H9 (cell line): ENCODE results near the gene RIPOR1. TPM values are rescaled to one million over a fixed set of nuclear protein-coding genes. Genes with fewer than 3 reads are reported as not detected.
A peak's percentile ranks its signal among the peaks of the same experiment; 100 is the strongest.

Experiments used
- DNase-seq: peaks from one replicate; pipeline ENCODE4 v3.0.0-alpha.2; 2017
- H2AFZ ChIP-seq: one replicate; pipeline ENCODE4 v1.6.1; 2013; ENCODE audit warnings: mild to moderate bottlenecking, low read length, control low read depth, moderate library complexity
- H2AK5ac ChIP-seq: 2 replicates; pipeline ENCODE4 v1.6.1; 2013; ENCODE audit warnings: low read length, control low read depth, mixed read lengths; ENCODE audit not compliant: insufficient read length
- H2BK120ac ChIP-seq: one replicate; pipeline ENCODE4 v1.6.1; 2013; ENCODE audit warnings: low read depth, mild to moderate bottlenecking, low read length, control low read depth, inconsistent platforms; ENCODE audit not compliant: poor library complexity, severe bottlenecking
- H2BK12ac ChIP-seq: 2 replicates; pipeline ENCODE4 v1.6.1; 2013; ENCODE audit warnings: low read length, control low read depth, mixed read lengths, low read depth; ENCODE audit not compliant: insufficient read length
- H2BK15ac ChIP-seq: 2 replicates; pipeline ENCODE4 v1.6.1; 2013; ENCODE audit warnings: low read depth, low read length, control low read depth
- H2BK20ac ChIP-seq: one replicate; pipeline ENCODE4 v1.6.1; 2013; ENCODE audit warnings: low read depth, mild to moderate bottlenecking, low read length, control low read depth, inconsistent platforms; ENCODE audit not compliant: poor library complexity, severe bottlenecking
- H2BK5ac ChIP-seq: 2 replicates; pipeline ENCODE4 v1.6.1; 2013; ENCODE audit warnings: low read length, control low read depth, mixed read lengths; ENCODE audit not compliant: insufficient read length
- H3K14ac ChIP-seq: 2 replicates; pipeline ENCODE4 v1.6.1; 2013; ENCODE audit warnings: low read length, control low read depth; ENCODE audit not compliant: insufficient read depth
- H3K18ac ChIP-seq: 2 replicates; pipeline ENCODE4 v1.6.1; 2013; ENCODE audit warnings: low read depth, mild to moderate bottlenecking, mixed read lengths, low read length, control low read depth; ENCODE audit not compliant: insufficient read length
- H3K23ac ChIP-seq: 2 replicates; pipeline ENCODE4 v1.6.1; 2013; ENCODE audit warnings: low read length, control low read depth, mixed read lengths, low read depth; ENCODE audit not compliant: insufficient read length
- H3K23me2 ChIP-seq: 2 replicates; pipeline ENCODE4 v1.6.1; 2013; ENCODE audit warnings: low read depth, mild to moderate bottlenecking, mixed read lengths, low read length, control low read depth; ENCODE audit not compliant: insufficient read length, poor library complexity, severe bottlenecking
- H3K27ac ChIP-seq: 2 replicates; pipeline ENCODE4 v1.5.1; 2013; ENCODE audit warnings: low read length, control low read depth, mixed read lengths, low read depth; ENCODE audit not compliant: insufficient read length
- H3K27me3 ChIP-seq: 2 replicates; pipeline ENCODE4 v1.6.1; 2013; ENCODE audit warnings: low read length, control low read depth, inconsistent platforms; ENCODE audit not compliant: insufficient read depth
- H3K4ac ChIP-seq: 2 replicates; pipeline ENCODE4 v1.6.1; 2013; ENCODE audit warnings: low read depth, mild to moderate bottlenecking, control low read depth, inconsistent platforms, low read length, moderate library complexity
- H3K4me1 ChIP-seq: 2 replicates; pipeline ENCODE4 v1.6.1; 2013; ENCODE audit warnings: low read length, control low read depth, inconsistent platforms; ENCODE audit not compliant: insufficient read depth
- H3K4me2 ChIP-seq: 2 replicates; pipeline ENCODE4 v1.6.1; 2013; ENCODE audit warnings: low read length, control low read depth, mixed read lengths; ENCODE audit not compliant: insufficient read length, insufficient read depth
- H3K56ac ChIP-seq: 2 replicates; pipeline ENCODE4 v1.6.1; 2013; ENCODE audit warnings: low read depth, mild to moderate bottlenecking, mixed read lengths, low read length, control low read depth; ENCODE audit not compliant: insufficient read length
- H3K79me1 ChIP-seq: 2 replicates; pipeline ENCODE4 v1.6.1; 2013; ENCODE audit warnings: low read depth, mild to moderate bottlenecking, moderate library complexity, low read length, control low read depth, inconsistent platforms; ENCODE audit not compliant: insufficient read depth, poor library complexity, severe bottlenecking
- H3K79me2 ChIP-seq: 2 replicates; pipeline ENCODE4 v1.6.1; 2013; ENCODE audit warnings: low read length, control low read depth, inconsistent platforms; ENCODE audit not compliant: insufficient read depth
- H3K9ac ChIP-seq: 2 replicates; pipeline ENCODE4 v1.6.1; 2013; ENCODE audit warnings: low read length, control low read depth, mixed read lengths; ENCODE audit not compliant: insufficient read length; ENCODE audit errors: extremely low read depth
- H3K9me3 ChIP-seq: one replicate; pipeline ENCODE4 v1.6.1; 2013; ENCODE audit warnings: low read depth, low read length, inconsistent platforms; ENCODE audit not compliant: control insufficient read depth
- H3T11ph ChIP-seq: one replicate; pipeline ENCODE4 v1.6.1; 2013; ENCODE audit warnings: mild to moderate bottlenecking, low read length, control low read depth, inconsistent platforms
- H4K20me1 ChIP-seq: one replicate; pipeline ENCODE4 v1.6.1; 2013; ENCODE audit not compliant: control insufficient read depth, insufficient read length, insufficient read depth
- H4K5ac ChIP-seq: 2 replicates; pipeline ENCODE4 v1.6.1; 2013; ENCODE audit warnings: low read depth, mild to moderate bottlenecking, mixed read lengths, low read length, control low read depth; ENCODE audit not compliant: insufficient read length
- H4K8ac ChIP-seq: replicated peaks from 2 replicates; pipeline ENCODE4 v1.6.1; 2013; ENCODE audit warnings: low read length, control low read depth, mixed read lengths, low read depth; ENCODE audit not compliant: insufficient read length
- H4K91ac ChIP-seq: 2 replicates; pipeline ENCODE4 v1.6.1; 2013; ENCODE audit warnings: low read depth, mild to moderate bottlenecking, moderate library complexity, mixed read lengths, low read length, control low read depth; ENCODE audit not compliant: insufficient read length
- H3K27ac Mint-ChIP-seq, 3 experiments: 2 replicates in 2 of 3; 3 replicates in 1 of 3; pipeline ENCODE4 v1.8.0; 2020 to 2021; ENCODE audit warnings: mixed read lengths in 3 of 3, mild to moderate bottlenecking in 1 of 3, moderate library complexity in 1 of 3
- H3K27me3 Mint-ChIP-seq: 2 replicates; pipeline ENCODE4 v1.8.0; 2021; ENCODE audit warnings: low read depth, mild to moderate bottlenecking, moderate library complexity, mixed read lengths
- H3K36me3 Mint-ChIP-seq, 3 experiments: 2 replicates in 2 of 3; 3 replicates in 1 of 3; pipeline ENCODE4 v1.8.0; 2020 to 2021; ENCODE audit warnings: low read depth in 3 of 3, mixed read lengths in 3 of 3; ENCODE audit not compliant: insufficient read depth in 1 of 3
- H3K4me1 Mint-ChIP-seq, 2 experiments: 2 replicates each; pipeline ENCODE4 v1.8.0; 2020; ENCODE audit warnings: mixed read lengths in 2 of 2
- H3K4me3 Mint-ChIP-seq, 2 experiments: 2 replicates in 1 of 2; 3 replicates in 1 of 2; pipeline ENCODE4 v1.8.0; 2020 to 2021; ENCODE audit warnings: mild to moderate bottlenecking in 2 of 2, mixed read lengths in 2 of 2, moderate library complexity in 1 of 2
- H3K9me3 Mint-ChIP-seq, 2 experiments: 2 replicates in 1 of 2; 3 replicates in 1 of 2; pipeline ENCODE4 v1.8.0; 2020; ENCODE audit warnings: mild to moderate bottlenecking in 2 of 2, mixed read lengths in 2 of 2, moderate library complexity in 1 of 2
- WGBS: extraction: QIAGEN DNeasy Blood & Tissue Kit; methylation state at CpG from one replicate; pipeline ENCODE4 v1.1.7; 2013; ENCODE audit warnings: missing lambda C conversion rate, low lambda C conversion rate, mixed read lengths; ENCODE audit not compliant: insufficient read length; ENCODE audit errors: extremely low coverage; 5-methylcytosine and 5-hydroxymethylcytosine counted together
- total RNA-seq: library from RNA; stranded (reverse); gene quantifications from 2 replicates; pipeline ENCODE4 v1.2.1, GENCODE V29; 2021
- TF ChIP-seq, protein P1 (sequence below): fragments of 200-600 bp; sonication (generic); conservative IDR thresholded peaks from 3 replicates; pipeline ENCODE4 v1.8.0; 2021; ENCODE audit warnings: antibody characterized with exemption, mild to moderate bottlenecking

RIPOR1 gene
- total RNA-seq, 1 experiment from 2014 or later: 14.3 TPM

GRCh38 chr16:67529582-67530012, 968 bp downstream of the RIPOR1 start:
- Histone ChIP-seq H3K56ac (no peak overlapping the region), H3K9me3 (no peaks in the 10 kb centered on the region), H2BK15ac (no peak overlapping the region), H3K18ac (peak overlapping the region; percentile 9), H3T11ph (no peak overlapping the region), H4K5ac (no peak overlapping the region), H2BK5ac (no peak overlapping the region), H3K27ac (no peak overlapping the region), H3K14ac (peak overlapping the region; percentile 9; the same call in 1 of the 2 replicates), H3K23me2 (peaks cover 18% of the 10 kb centered on the region), H4K8ac (no peak overlapping the region), H3K4me1 (no peaks in the 10 kb centered on the region; the same call in 1 of the 2 replicates), H3K4me2 (peak overlapping the region; percentile 82), H2BK120ac (no peak overlapping the region), H3K79me1 (no peaks in the 10 kb centered on the region), H2BK20ac (no peak overlapping the region), H2AFZ (no peak overlapping the region), H2AK5ac (no peak overlapping the region), H3K4ac (no peak overlapping the region), H3K9ac (no peak overlapping the region), H4K20me1 (no peaks in the 10 kb centered on the region), H3K27me3 (peaks cover 57% of the 10 kb centered on the region; the same call in 1 of the 2 replicates), H2BK12ac (no peak overlapping the region), H4K91ac (no peak overlapping the region), H3K23ac (no peak overlapping the region), H3K79me2 (no peaks in the 10 kb centered on the region)
- Mint-ChIP-seq H3K9me3 (peaks cover 0 to 4% of the 10 kb centered on the region in 2 experiments; a peak in 1 of 5 replicates), H3K27me3 (peaks cover 92% of the 10 kb centered on the region), H3K4me3 (peak overlapping the region; percentile 58 to 83), H3K4me1 (peaks cover 10 to 11% of the 10 kb centered on the region in 2 experiments), H3K36me3 (no peaks in the 10 kb centered on the region), H3K27ac (no peak overlapping the region)
- TF ChIP-seq, protein P1, sequence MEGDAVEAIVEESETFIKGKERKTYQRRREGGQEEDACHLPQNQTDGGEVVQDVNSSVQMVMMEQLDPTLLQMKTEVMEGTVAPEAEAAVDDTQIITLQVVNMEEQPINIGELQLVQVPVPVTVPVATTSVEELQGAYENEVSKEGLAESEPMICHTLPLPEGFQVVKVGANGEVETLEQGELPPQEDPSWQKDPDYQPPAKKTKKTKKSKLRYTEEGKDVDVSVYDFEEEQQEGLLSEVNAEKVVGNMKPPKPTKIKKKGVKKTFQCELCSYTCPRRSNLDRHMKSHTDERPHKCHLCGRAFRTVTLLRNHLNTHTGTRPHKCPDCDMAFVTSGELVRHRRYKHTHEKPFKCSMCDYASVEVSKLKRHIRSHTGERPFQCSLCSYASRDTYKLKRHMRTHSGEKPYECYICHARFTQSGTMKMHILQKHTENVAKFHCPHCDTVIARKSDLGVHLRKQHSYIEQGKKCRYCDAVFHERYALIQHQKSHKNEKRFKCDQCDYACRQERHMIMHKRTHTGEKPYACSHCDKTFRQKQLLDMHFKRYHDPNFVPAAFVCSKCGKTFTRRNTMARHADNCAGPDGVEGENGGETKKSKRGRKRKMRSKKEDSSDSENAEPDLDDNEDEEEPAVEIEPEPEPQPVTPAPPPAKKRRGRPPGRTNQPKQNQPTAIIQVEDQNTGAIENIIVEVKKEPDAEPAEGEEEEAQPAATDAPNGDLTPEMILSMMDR: no peak
- no peak for DNase-seq
- WGBS: no CpG with 5 or more reads among the region's 16 CpGs
